ENCODE measurements around the gene CLIP1.
"Not testable (repeated sequence)": the region's sequence is repeated elsewhere in the genome, so short reads cannot be mapped to it uniquely, and the experiment has no call there.

The CLIP1 gene

DNA sequence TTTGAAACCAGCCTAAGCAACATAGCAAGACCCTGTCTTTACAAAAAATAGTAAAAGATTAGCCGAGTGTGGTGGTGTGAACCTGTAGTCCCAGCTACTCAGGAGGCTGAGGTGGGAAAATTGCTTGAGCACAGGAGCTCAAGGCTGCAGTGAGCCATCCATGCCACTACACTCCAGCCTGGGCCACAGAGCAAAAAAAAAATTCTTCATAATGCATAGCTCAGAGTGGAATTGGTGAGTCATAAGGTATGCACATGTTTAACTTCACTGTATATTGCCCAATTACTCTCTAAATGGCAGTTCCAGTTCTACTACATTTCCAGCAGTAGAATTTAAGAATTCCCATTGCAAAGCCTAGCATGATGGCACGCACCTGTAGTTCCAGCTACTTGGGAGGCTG, 26.8 kb upstream of the CLIP1 start:
- Mint-ChIP-seq H3K27ac (peak overlapping the region in 1 of 2 donors; percentile 49), H3K4me1 (peaks cover 22% of the 10 kb centered on the region), H3K27me3 (no peaks in the 10 kb centered on the region), H3K9me3 (no peaks in the 10 kb centered on the region), H3K4me3 (no peak overlapping the region)
- DNase-seq (no peak), ATAC-seq (peak; percentile 61)

DNA sequence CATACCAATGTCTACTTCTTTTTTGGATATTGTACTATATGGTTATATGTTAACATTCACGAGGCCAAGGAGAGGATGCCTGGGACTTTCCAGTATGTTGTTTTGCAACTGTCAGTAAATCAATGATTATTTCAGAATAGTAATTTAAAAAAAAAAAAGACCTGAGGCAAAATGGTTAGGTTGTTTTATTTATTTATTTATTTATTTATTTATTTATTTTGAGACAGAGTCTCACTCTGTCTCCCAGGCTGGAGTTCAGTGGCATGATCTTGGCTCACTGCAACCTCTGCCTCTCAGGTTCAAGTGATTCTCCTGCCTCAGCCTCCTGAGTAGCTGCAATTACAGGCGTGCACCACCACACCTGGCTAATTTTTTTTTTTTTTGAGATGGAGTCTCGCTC, 25.4 kb upstream of the CLIP1 start:
- not testable (repeated sequence) for H3K9me3 Mint-ChIP-seq, ATAC-seq, H3K4me3 Mint-ChIP-seq, H3K27ac Mint-ChIP-seq, H3K27me3 Mint-ChIP-seq, DNase-seq, H3K4me1 Mint-ChIP-seq

GRCh38 chr12:122446390-122446789, 23.9 kb upstream of the CLIP1 start:
- DNase-seq, H3K27ac Mint-ChIP-seq, H3K4me3 Mint-ChIP-seq, H3K4me1 Mint-ChIP-seq, H3K27me3 Mint-ChIP-seq, ATAC-seq, H3K9me3 Mint-ChIP-seq: not testable (repeated sequence)

- ATAC-seq, H3K27me3 Mint-ChIP-seq, H3K27ac Mint-ChIP-seq, H3K4me1 Mint-ChIP-seq, H3K4me3 Mint-ChIP-seq, DNase-seq, H3K9me3 Mint-ChIP-seq: not testable (repeated sequence)
Measured at GRCh38 chr12:122444071-122444470, 21.6 kb upstream of the CLIP1 start.

DNA sequence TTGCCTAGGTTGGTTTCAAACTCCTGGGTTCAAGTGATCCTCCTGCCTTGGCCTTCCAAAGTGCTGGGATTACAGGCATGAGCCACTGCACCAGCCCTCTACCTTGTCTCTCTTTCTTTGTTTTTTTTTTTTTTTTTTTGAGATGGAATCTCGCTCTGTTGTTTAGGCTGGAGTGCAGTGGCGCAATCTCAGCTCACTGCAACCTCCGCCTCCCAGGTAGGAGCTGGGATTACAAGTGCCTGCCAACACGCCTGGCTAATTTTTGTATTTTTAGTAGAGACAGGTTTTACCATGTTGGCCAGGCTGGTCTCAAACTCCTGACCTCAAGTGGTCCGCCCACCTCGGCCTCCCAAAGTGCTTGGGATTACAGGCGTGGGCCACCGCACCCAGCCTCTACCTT, 16.4 kb upstream of the CLIP1 start:
- DNase-seq, ATAC-seq, H3K4me1 Mint-ChIP-seq, H3K9me3 Mint-ChIP-seq, H3K4me3 Mint-ChIP-seq, H3K27me3 Mint-ChIP-seq, H3K27ac Mint-ChIP-seq: not testable (repeated sequence)

- Mint-ChIP-seq H3K4me1 (no peaks in the 10 kb centered on the region), H3K4me3 (no peak overlapping the region), H3K27me3 (no peaks in the 10 kb centered on the region), H3K9me3 (no peaks in the 10 kb centered on the region), H3K27ac (no peak overlapping the region)
- ATAC-seq = no peak
- no peak for DNase-seq
Measured at GRCh38 chr12:122437656-122438121, 15.2 kb upstream of the CLIP1 start.

DNA sequence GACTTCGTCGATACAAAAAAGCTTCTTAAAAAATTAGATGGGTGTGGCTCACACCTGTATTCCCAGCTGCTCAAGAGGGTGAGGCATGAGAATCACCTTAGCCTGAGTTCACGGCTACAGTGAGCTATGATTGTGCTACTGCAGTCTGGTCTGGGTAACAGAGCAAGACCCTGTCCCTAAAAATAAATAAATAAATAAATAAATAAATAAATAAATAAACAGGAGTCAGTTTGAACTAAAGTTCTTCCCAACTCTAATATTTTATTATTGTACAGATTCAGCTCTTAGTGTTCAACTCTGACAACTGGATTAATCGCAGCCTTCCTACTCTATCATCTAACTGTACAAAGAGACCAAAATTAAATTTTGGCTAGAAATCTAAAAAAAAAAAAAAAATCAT, 12.7 kb upstream of the CLIP1 start:
- H3K4me1 Mint-ChIP-seq = no peaks in the 10 kb centered on the region
- no peak for DNase-seq
- no peak overlapping the region for H3K4me3 Mint-ChIP-seq
- peak overlapping the region in 1 of 2 donors; percentile 65 for H3K27ac Mint-ChIP-seq
- H3K27me3 Mint-ChIP-seq = no peaks in the 10 kb centered on the region
- ATAC-seq = no peak
- H3K9me3 Mint-ChIP-seq = no peaks in the 10 kb centered on the region

DNA sequence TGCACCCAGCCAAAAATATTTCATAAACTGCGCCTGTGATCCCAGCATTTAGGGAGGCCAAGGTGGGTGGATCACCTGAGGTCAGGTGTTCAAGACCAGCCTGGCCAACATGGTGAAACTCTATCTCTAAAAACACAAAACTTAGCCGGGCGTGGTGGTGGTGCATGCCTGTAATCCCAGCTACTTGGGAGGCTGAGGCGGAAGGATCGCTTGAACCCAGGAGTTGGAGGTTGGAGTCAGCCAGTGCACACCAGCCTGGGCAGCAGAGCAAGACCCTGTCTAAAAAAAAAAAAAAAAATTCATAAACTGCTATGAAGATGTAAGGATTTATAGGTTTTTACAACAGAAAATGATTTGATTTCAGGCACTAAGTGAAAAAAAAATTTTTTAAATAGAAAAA, 6.6 kb upstream of the CLIP1 start:
- not testable (repeated sequence) for ATAC-seq, DNase-seq, H3K27me3 Mint-ChIP-seq, H3K9me3 Mint-ChIP-seq, H3K4me3 Mint-ChIP-seq, H3K4me1 Mint-ChIP-seq, H3K27ac Mint-ChIP-seq

- H3K4me3 Mint-ChIP-seq = no peak overlapping the region
Measured at GRCh38 chr12:122427403-122427802, 4.9 kb upstream of the CLIP1 start.

DNA sequence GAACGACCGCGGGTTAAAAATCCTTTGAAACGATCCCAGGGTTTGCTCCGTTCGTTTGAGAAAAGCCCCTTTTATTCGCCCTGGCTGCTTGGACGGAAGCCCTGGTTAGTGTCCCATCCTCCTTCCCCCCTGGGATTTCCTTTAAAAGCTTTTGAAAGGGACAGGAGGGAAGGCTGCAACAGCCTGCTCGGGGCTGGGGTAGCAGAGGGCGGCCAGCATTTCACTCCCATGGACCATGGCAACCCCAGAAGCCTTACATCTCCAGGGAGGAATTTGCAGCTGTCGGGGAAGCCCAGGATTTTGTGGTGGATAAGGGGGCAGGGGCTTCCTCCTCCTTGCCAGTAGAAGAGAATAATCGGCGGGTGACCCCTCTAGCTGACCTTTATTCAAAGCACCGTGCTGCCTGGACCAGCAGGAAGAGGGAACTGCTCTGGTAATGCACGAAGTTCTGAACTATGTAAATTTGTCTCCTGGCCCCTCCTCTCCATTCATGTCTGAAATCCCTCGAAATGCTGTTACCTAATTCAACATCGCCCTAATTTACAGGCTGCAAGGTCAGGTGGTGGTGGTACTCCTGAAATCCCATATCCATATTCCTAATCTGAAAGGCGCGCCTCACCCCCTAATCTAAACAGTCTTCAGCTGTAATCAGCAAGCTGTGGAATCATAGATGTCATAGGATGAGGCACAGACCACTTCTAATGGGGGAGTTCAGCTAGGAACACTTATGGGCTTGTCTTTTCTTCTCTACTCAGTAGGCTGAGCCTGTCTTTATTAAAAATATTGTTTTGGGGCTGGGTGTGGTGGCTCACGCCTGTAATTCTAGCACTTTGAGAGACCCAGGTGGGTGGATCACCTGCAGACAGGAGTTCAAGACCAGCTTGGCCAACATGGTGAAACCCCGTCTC, 1.0 kb upstream of the CLIP1 start:
- H3K9me3 Mint-ChIP-seq = no peaks in the 10 kb centered on the region
- DNase-seq (peak in 1 of 2 donors; percentile 6), ATAC-seq (no peak)
- peaks cover 29% of the 10 kb centered on the region for H3K4me1 Mint-ChIP-seq
- peaks cover 8% of the 10 kb centered on the region for H3K27me3 Mint-ChIP-seq
- peak overlapping the region in 1 of 2 donors; percentile 96 for H3K27ac Mint-ChIP-seq
- peak overlapping the region; percentile 86 to 88 for H3K4me3 Mint-ChIP-seq

More at GRCh38 chr12:122427403-122427802, 4.9 kb upstream of the CLIP1 start:
- no peak overlapping the region for H3K27ac Mint-ChIP-seq
- DNase-seq = no peak
- peaks cover 12% of the 10 kb centered on the region for H3K4me1 Mint-ChIP-seq
- no peak for ATAC-seq
- H3K27me3 Mint-ChIP-seq = peaks cover 8% of the 10 kb centered on the region
- no peaks in the 10 kb centered on the region for H3K9me3 Mint-ChIP-seq

DNA sequence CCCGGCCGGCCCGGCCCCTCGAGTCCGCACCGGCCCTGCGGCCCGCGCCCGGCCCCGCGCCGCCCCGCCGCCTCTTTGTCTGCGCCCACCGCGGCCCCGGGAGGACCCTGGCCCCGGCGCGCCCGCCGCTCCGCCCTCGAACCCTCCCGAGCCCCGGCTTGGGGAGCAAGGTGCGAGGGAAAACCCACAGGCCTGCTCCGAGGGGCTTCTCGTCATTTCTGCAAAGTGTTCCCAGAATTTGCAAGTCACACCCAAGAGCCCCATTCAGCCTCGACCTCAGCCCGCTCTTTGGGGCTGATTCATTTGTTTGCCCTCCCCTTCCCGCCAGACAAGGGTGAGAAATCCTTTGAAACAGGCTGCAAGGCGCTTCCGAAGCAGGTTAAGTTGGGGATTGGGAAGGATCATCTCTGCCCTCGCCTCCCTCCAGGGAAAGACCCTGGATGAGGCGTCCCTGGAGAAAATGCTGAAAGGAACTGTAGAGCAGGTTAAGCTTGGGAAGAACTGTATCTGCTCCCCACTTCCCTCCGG, 325 bp upstream of the CLIP1 start:
- peaks cover 29% of the 10 kb centered on the region for H3K4me1 Mint-ChIP-seq
- H3K27ac Mint-ChIP-seq = peak overlapping the region; percentile 54 to 96
- H3K4me3 Mint-ChIP-seq = peak overlapping the region; percentile 86 to 88
- peak; percentile 41 for ATAC-seq
- peak; percentile 21 to 47 for DNase-seq
- H3K27me3 Mint-ChIP-seq = peaks cover 8% of the 10 kb centered on the region
- no peaks in the 10 kb centered on the region for H3K9me3 Mint-ChIP-seq

GRCh38 chr12:122421187-122421820, 1.2 kb downstream of the CLIP1 start:
- no peaks in the 10 kb centered on the region for H3K9me3 Mint-ChIP-seq
- no peak for DNase-seq

DNA sequence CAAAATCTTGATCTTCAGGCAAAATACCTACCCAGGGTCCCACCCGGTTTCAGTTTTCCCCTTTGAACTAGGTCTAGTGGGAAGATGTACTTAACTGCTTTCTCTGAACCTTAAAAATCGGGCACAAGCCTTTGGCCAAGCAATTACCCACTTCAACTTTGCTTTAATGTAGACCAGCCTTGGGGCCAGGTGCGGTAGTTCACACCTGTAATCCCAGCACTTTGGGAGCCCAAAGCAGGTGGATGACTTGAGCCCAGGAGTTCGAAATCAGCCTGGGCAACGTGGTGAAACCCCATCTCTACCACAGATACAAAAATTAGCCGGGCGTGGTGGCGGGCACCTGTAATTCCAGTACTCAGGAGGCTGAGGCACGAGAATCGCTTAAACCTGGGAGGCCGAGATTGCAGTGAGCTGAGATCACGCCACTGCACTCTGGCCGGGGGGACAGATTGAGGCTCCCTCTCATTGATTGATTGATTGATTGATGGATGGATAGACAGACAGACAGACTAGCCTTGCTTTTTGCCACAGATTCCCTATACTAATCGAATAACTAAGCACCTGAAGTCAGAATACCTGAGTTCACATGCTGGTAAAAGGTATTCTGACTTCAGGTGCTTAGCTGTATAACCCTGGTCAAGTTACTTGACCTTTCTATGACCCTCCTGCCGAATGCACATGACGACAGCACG, 1.9 kb downstream of the CLIP1 start:
- ATAC-seq = no peak
- Mint-ChIP-seq H3K27me3 (peaks cover 8% of the 10 kb centered on the region), H3K4me1 (peaks cover 34% of the 10 kb centered on the region), H3K9me3 (no peaks in the 10 kb centered on the region), H3K27ac (no peak overlapping the region), H3K4me3 (peak overlapping the region; percentile 91 to 94)
- no peak for DNase-seq

More at GRCh38 chr12:122421187-122421820, 1.2 kb downstream of the CLIP1 start:
- ATAC-seq = no peak
- peak overlapping the region; percentile 82 to 93 for H3K27ac Mint-ChIP-seq
- H3K4me3 Mint-ChIP-seq = peak overlapping the region; percentile 91 to 94
- peaks cover 32% of the 10 kb centered on the region for H3K4me1 Mint-ChIP-seq
- peaks cover 8% of the 10 kb centered on the region for H3K27me3 Mint-ChIP-seq

DNA sequence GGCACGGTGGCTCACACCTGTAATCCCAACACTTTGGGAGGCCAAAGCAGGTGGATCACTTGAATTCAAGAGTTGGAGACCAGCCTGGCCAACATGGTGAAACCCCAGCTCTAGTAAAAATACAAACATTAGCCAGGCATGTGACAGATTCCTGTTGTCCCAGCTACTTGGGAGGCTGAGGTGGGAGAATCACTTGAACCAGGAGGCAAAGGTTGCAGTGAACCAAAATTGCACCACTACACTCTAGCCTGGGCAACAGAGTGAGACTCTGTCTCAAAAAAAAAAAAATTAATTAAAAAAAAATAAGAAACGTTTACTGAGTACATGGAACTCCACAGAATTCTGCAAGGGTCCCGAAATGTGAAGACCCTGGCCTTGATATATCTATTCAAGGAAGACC, 3.4 kb downstream of the CLIP1 start:
- DNase-seq, H3K4me3 Mint-ChIP-seq, ATAC-seq, H3K27ac Mint-ChIP-seq, H3K27me3 Mint-ChIP-seq, H3K9me3 Mint-ChIP-seq: not testable (repeated sequence)
- H3K4me1 Mint-ChIP-seq = peaks cover 36% of the 10 kb centered on the region

- H3K4me3 Mint-ChIP-seq, H3K27ac Mint-ChIP-seq, H3K9me3 Mint-ChIP-seq, ATAC-seq, DNase-seq, H3K27me3 Mint-ChIP-seq: not testable (repeated sequence)
- peaks cover 39% of the 10 kb centered on the region for H3K4me1 Mint-ChIP-seq
Measured at GRCh38 chr12:122415665-122416064, 6.8 kb downstream of the CLIP1 start.
